Neural crest cell (in vitro differentiated cells): ENCODE results near the gene ATF7IP2. TPM values are rescaled to one million over a fixed set of nuclear protein-coding genes. Genes with fewer than 3 reads are reported as not detected.
"Not testable (repeated sequence)": the region's sequence is repeated elsewhere in the genome, so short reads cannot be mapped to it uniquely, and the experiment has no call there.

Experiments used
- DNase-seq: peaks from one replicate; pipeline ENCODE4 v3.0.0; 2021; ENCODE audit warnings: low read depth, mixed read lengths, low spot score
- H3K27ac Mint-ChIP-seq: one replicate; pipeline ENCODE4 v1.8.0; 2021; ENCODE audit warnings: mild to moderate bottlenecking, mixed read lengths; ENCODE audit not compliant: unreplicated experiment
- H3K27me3 Mint-ChIP-seq: 2 replicates; pipeline ENCODE4 v1.8.0; 2021; ENCODE audit warnings: low read depth, mild to moderate bottlenecking, mixed read lengths
- H3K36me3 Mint-ChIP-seq: 2 replicates; pipeline ENCODE4 v1.8.0; 2021; ENCODE audit warnings: low read depth, mild to moderate bottlenecking, mixed read lengths
- H3K4me1 Mint-ChIP-seq: 2 replicates; pipeline ENCODE4 v1.8.0; 2021; ENCODE audit warnings: mixed read lengths
- H3K4me3 Mint-ChIP-seq: one replicate; pipeline ENCODE4 v1.8.0; 2021; ENCODE audit warnings: mild to moderate bottlenecking, mixed read lengths
- H3K9me3 Mint-ChIP-seq: 2 replicates; pipeline ENCODE4 v1.8.0; 2021; ENCODE audit warnings: mixed read lengths
- CTCF ChIP-seq: fragments of 200-600 bp; sonication (generic); conservative IDR thresholded peaks from 2 replicates; pipeline ENCODE4 v1.5.0; 2021; ENCODE audit warnings: antibody characterized with exemption, mild to moderate bottlenecking
- total RNA-seq: library from RNA; stranded (reverse); gene quantifications from 2 replicates; pipeline ENCODE4 v1.2.1, GENCODE V29; 2021

ATF7IP2 gene
- total RNA-seq, 1 donor from 2014 or later, result 19.4 TPM

GRCh38 chr16:10402975-10403374 lies 17.1 kb downstream of the ATF7IP2 start:
- no peak overlapping the region for H3K4me3 Mint-ChIP-seq
- DNase-seq, result no peak
- no peak for TF ChIP-seq CTCF
- H3K27ac Mint-ChIP-seq, result no peak overlapping the region
- no peaks in the 10 kb centered on the region for H3K27me3 Mint-ChIP-seq
- peaks cover 57% of the 10 kb centered on the region for H3K36me3 Mint-ChIP-seq
- H3K4me1 Mint-ChIP-seq, result no peaks in the 10 kb centered on the region
- peaks cover 17% of the 10 kb centered on the region for H3K9me3 Mint-ChIP-seq

DNA sequence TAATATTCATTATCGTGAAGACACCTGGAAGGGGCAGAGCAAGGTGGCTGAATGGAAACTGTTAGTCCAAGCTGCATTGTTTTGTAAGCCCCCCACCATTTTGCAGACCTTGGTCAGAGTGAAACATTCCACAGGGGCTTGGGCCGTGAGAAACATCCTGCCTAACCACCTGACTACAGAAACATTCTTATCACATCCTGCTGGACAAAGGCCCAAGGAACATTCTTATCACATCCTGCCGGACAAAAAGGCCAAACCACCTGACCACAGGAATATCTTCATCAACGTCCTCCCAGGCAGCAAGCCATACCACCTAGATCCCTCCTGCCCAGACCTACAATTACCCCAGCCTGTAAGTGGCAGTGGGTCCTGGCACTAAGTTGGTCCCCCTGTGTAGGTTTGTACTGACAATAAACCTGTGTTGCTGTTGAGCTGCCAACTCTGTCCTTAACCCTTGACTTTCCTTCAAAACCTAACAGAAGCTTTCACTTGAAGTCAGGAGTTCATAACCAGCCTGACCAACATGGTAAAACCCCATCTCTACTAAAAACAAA lies 19.6 kb downstream of the ATF7IP2 start:
- no peak for TF ChIP-seq CTCF
- Mint-ChIP-seq H3K27me3 (no peaks in the 10 kb centered on the region), H3K4me3 (no peak overlapping the region), H3K27ac (no peak overlapping the region), H3K4me1 (no peaks in the 10 kb centered on the region), H3K36me3 (peaks cover 69% of the 10 kb centered on the region), H3K9me3 (peaks cover 27% of the 10 kb centered on the region)
- DNase-seq, result no peak

DNA sequence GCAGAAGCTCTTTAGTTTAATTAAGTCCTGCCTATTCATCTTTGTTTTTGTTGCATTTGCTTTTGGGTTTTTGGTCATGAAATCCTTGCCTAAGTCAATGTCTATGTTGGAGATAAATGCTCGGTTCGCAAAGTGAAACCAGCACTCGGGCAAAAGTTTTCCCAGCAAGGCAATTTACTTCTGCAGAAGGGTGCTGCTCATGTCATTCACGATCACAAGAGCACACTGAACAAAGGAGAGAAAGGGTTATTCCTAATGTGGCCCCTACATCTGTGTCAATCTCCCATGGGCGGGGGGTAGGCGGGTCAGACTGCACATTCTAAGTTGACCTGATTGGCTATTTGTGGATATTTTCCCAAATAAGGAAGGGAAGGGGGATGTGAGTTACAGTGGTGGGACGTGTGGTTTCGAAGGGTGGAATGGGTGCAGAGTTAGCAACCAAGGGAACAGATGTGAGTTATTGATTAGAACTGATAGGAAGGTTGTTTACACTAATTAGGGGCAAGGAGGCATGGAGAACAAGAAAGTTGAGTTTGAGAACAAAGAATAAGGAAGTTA lies 23.0 kb downstream of the ATF7IP2 start:
- DNase-seq, result no peak
- Mint-ChIP-seq H3K4me3 (no peak overlapping the region), H3K36me3 (peaks cover 67% of the 10 kb centered on the region), H3K4me1 (no peaks in the 10 kb centered on the region), H3K27ac (no peak overlapping the region), H3K27me3 (no peaks in the 10 kb centered on the region), H3K9me3 (peaks cover 34% of the 10 kb centered on the region)
- TF ChIP-seq CTCF, result no peak

GRCh38 chr16:10409713-10410112 lies 23.9 kb downstream of the ATF7IP2 start:
- Mint-ChIP-seq H3K36me3 (peaks cover 73% of the 10 kb centered on the region), H3K9me3 (peaks cover 40% of the 10 kb centered on the region)
- H3K4me3 Mint-ChIP-seq, DNase-seq, H3K27me3 Mint-ChIP-seq, H3K27ac Mint-ChIP-seq, H3K4me1 Mint-ChIP-seq: not testable (repeated sequence)

- DNase-seq, result no peak
- no peaks in the 10 kb centered on the region for H3K27me3 Mint-ChIP-seq
- H3K9me3 Mint-ChIP-seq, result peaks cover 41% of the 10 kb centered on the region
- no peak for TF ChIP-seq CTCF
- H3K4me3 Mint-ChIP-seq, result no peak overlapping the region
- no peak overlapping the region for H3K27ac Mint-ChIP-seq
- peaks cover 75% of the 10 kb centered on the region for H3K36me3 Mint-ChIP-seq
- H3K4me1 Mint-ChIP-seq, result no peaks in the 10 kb centered on the region
Measured at GRCh38 chr16:10410469-10410868, 24.6 kb downstream of the ATF7IP2 start.

- Mint-ChIP-seq H3K36me3 (peaks cover 84% of the 10 kb centered on the region), H3K27ac (no peak overlapping the region), H3K4me3 (no peak overlapping the region), H3K4me1 (no peaks in the 10 kb centered on the region), H3K27me3 (no peaks in the 10 kb centered on the region), H3K9me3 (peaks cover 54% of the 10 kb centered on the region)
- DNase-seq, result no peak
- no peak for TF ChIP-seq CTCF
Measured at GRCh38 chr16:10412935-10413601, 27.2 kb downstream of the ATF7IP2 start.

DNA sequence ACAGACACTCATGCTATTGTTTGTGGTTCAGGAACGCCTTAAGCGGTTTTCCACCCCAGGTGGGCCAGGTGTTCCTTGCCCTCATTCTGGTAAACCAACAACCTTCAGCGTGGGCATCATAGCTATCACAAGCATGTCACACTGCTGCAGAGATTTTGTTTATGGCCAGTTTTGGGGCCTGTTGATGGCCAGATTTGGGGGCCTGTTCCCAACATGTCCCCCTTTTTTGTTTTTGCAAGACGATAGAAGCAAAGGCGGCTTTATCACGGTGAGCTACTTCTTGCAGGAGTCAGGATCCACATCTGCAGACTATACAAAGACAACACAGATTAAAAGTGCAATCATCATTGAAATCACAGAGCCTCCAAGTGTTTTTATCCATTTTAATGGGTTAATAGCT lies 32.3 kb downstream of the ATF7IP2 start:
- Mint-ChIP-seq H3K36me3 (peaks cover 73% of the 10 kb centered on the region), H3K9me3 (peaks cover 37% of the 10 kb centered on the region)
- H3K4me3 Mint-ChIP-seq, DNase-seq, H3K4me1 Mint-ChIP-seq, H3K27ac Mint-ChIP-seq, H3K27me3 Mint-ChIP-seq: not testable (repeated sequence)
